ENCODE results near the gene RASD1. TPM values are rescaled to one million over a fixed set of nuclear protein-coding genes. Genes with fewer than 3 reads are reported as not detected.

Gene RASD1
- polyA plus RNA-seq, 1 of the 3 experiments (the other 2 are of a cell fraction), result 0.43 TPM

GRCh38 chr17:17506181-17506741, 10.1 kb upstream of the RASD1 start:
- H3K4me3 ChIP-seq (ENCODE audit: low read depth in 2 of 2, low read length in 1 of 2), result no peak overlapping the region
- H3K36me3 ChIP-seq (replicated peaks in 1 of 2; ENCODE audit: control insufficient read depth in 1 of 2, insufficient read depth in 2 of 2, low read length in 1 of 2), result no peaks in the 10 kb centered on the region
- H3K9ac ChIP-seq, result no peak overlapping the region
- peak; percentile 57 for DNase-seq
- H3F3A ChIP-seq (replicated peaks; ENCODE audit: insufficient read depth), result no peaks in the 10 kb centered on the region
- WGBS (ENCODE audit: low lambda C conversion rate), result 91% methylated on average over 18 of the region's 22 CpGs
- 0 out of 2 replicates have a peak, but pooled peaks cover 7% of the 10 kb centered on the region for H4K20me1 ChIP-seq (ENCODE audit: insufficient read depth)
- H3K9me2 ChIP-seq, result no peaks in the 10 kb centered on the region
- peaks cover 0 to 20% of the 10 kb centered on the region in 2 experiments; a peak in 1 of 4 replicates for H3K4me1 ChIP-seq (ENCODE audit: control insufficient read depth in 1 of 2, insufficient read depth in 2 of 2, low read depth in 1 of 2, low read length in 1 of 2)
- no peaks in the 10 kb centered on the region for H3K9me3 ChIP-seq
- no peak overlapping the region for H3K4me2 ChIP-seq
- no peak overlapping the region; a peak in 1 of 4 replicates for H3K27ac ChIP-seq (ENCODE audit: low read depth in 2 of 2, low read length in 1 of 2)
- no peaks in the 10 kb centered on the region for H3K79me2 ChIP-seq (ENCODE audit: insufficient read depth)
- ChIA-PET POLR2A (no interaction called here), CTCF (interaction anchor here (1.8 to 3.3 kb wide), 5 partner anchors 10 to 152 kb away, joined by 5 to 32 read pairs (median 14); partner anchors contain the start of gene RASD1)
- H3K27me3 ChIP-seq (ENCODE audit: insufficient read depth), result no peaks in the 10 kb centered on the region
- no peak overlapping the region for H2AFZ ChIP-seq (ENCODE audit: low read depth)
- TF ChIP-seq ELF1 (IDR thresholded peaks at IDR 0.05), result no peak

- Histone ChIP-seq H3K9ac (no peak overlapping the region), H2AFZ (ENCODE audit: low read depth) (no peak overlapping the region), H3K4me3 (ENCODE audit: low read depth in 2 of 2, low read length in 1 of 2) (no peak overlapping the region), H3K9me2 (no peaks in the 10 kb centered on the region), H3F3A (replicated peaks; ENCODE audit: insufficient read depth) (no peaks in the 10 kb centered on the region), H3K36me3 (replicated peaks in 1 of 2; ENCODE audit: control insufficient read depth in 1 of 2, insufficient read depth in 2 of 2, low read length in 1 of 2) (no peaks in the 10 kb centered on the region), H3K79me2 (ENCODE audit: insufficient read depth) (no peaks in the 10 kb centered on the region), H3K4me1 (ENCODE audit: control insufficient read depth in 1 of 2, insufficient read depth in 2 of 2, low read depth in 1 of 2, low read length in 1 of 2) (peaks cover 0 to 20% of the 10 kb centered on the region in 2 experiments; a peak in 1 of 4 replicates), H3K27me3 (ENCODE audit: insufficient read depth) (no peaks in the 10 kb centered on the region), H3K9me3 (no peaks in the 10 kb centered on the region), H3K4me2 (no peak overlapping the region), H3K27ac (ENCODE audit: low read depth in 2 of 2, low read length in 1 of 2) (no peak overlapping the region; a peak in 1 of 4 replicates), H4K20me1 (ENCODE audit: insufficient read depth) (0 out of 2 replicates have a peak, but pooled peaks cover 2% of the 10 kb centered on the region)
- CTCF ChIA-PET, result interaction anchor here (1.8 to 3.3 kb wide), 3 partner anchors 9 to 151 kb away, joined by 8 to 32 read pairs (median 14); partner anchors contain the start of gene RASD1
- no peak for DNase-seq
- POLR2A ChIA-PET, result no interaction called here
- TF ChIP-seq USF2 (IDR thresholded peaks at IDR 0.05; ENCODE audit: borderline replicate concordance, low read depth, low read length) (no peak), EZH2phosphoT487 (IDR thresholded peaks at IDR 0.05; ENCODE audit: borderline replicate concordance, low read depth) (no peak), SIN3A (IDR thresholded peaks at IDR 0.05; ENCODE audit: borderline replicate concordance, low read depth, low read length) (no peak), GATA2 (CRISPR knock-in tag; IDR thresholded peaks at IDR 0.05) (no peak), CHD2 (IDR thresholded peaks at IDR 0.05; ENCODE audit: low read length, partially characterized antibody) (no peak), TCF12 (IDR thresholded peaks at IDR 0.05) (no peak), POLR2AphosphoS5 (IDR thresholded peaks at IDR 0.05; ENCODE audit: low read depth, low read length) (no peak), ZBTB33 (IDR thresholded peaks at IDR 0.05; ENCODE audit: borderline replicate concordance, low read depth) (no peak), MXI1 (IDR thresholded peaks at IDR 0.05; ENCODE audit: low read depth, low read length) (no peak), RFX5 (IDR thresholded peaks at IDR 0.05; ENCODE audit: low read length) (no peak), EP300 (IDR thresholded peaks at IDR 0.05; ENCODE audit: borderline replicate concordance in 1 of 2, low read depth in 1 of 2, low read length in 1 of 2) (no peak), ELF1 (IDR thresholded peaks at IDR 0.05) (no peak), GABPA (IDR thresholded peaks at IDR 0.05; ENCODE audit: low read depth) (no peak)
- TF ChIP-seq, protein P1, sequence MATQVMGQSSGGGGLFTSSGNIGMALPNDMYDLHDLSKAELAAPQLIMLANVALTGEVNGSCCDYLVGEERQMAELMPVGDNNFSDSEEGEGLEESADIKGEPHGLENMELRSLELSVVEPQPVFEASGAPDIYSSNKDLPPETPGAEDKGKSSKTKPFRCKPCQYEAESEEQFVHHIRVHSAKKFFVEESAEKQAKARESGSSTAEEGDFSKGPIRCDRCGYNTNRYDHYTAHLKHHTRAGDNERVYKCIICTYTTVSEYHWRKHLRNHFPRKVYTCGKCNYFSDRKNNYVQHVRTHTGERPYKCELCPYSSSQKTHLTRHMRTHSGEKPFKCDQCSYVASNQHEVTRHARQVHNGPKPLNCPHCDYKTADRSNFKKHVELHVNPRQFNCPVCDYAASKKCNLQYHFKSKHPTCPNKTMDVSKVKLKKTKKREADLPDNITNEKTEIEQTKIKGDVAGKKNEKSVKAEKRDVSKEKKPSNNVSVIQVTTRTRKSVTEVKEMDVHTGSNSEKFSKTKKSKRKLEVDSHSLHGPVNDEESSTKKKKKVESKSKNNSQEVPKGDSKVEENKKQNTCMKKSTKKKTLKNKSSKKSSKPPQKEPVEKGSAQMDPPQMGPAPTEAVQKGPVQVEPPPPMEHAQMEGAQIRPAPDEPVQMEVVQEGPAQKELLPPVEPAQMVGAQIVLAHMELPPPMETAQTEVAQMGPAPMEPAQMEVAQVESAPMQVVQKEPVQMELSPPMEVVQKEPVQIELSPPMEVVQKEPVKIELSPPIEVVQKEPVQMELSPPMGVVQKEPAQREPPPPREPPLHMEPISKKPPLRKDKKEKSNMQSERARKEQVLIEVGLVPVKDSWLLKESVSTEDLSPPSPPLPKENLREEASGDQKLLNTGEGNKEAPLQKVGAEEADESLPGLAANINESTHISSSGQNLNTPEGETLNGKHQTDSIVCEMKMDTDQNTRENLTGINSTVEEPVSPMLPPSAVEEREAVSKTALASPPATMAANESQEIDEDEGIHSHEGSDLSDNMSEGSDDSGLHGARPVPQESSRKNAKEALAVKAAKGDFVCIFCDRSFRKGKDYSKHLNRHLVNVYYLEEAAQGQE (IDR thresholded peaks at IDR 0.05; ENCODE audit: low read depth, low read length), result no peak
- TF ChIP-seq, protein P2, sequence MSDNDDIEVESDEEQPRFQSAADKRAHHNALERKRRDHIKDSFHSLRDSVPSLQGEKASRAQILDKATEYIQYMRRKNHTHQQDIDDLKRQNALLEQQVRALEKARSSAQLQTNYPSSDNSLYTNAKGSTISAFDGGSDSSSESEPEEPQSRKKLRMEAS (IDR thresholded peaks at IDR 0.05; ENCODE audit: low read depth), result no peak
- WGBS (ENCODE audit: low lambda C conversion rate), result no CpG with 5 or more reads among the region's 22 CpGs
Measured at GRCh38 chr17:17505610-17506171, 9.5 kb upstream of the RASD1 start.

Measured in SK-N-SH (cell line).